GM06990 (cell line): ENCODE data around the gene EMC8.

Source experiments
- DNase-seq: peaks from one replicate; pipeline ENCODE4 v3.0.0-alpha.2; 2011; ENCODE audit not compliant: insufficient read length; ENCODE audit errors: extremely low read depth
- H3K27me3 ChIP-seq: replicated peaks from 2 replicates; pipeline ENCODE4 v1.6.0; 2011; ENCODE audit warnings: low read length; ENCODE audit not compliant: control insufficient read depth, insufficient read depth
- H3K36me3 ChIP-seq: 2 replicates; pipeline ENCODE4 v1.5.1; 2011; ENCODE audit warnings: low read length; ENCODE audit not compliant: control insufficient read depth, insufficient read depth
- H3K4me3 ChIP-seq: replicated peaks from 2 replicates; pipeline ENCODE4 v1.5.1; 2011; ENCODE audit warnings: low read depth, mild to moderate bottlenecking, control low read depth, low read length
- CTCF ChIP-seq: IDR thresholded peaks from 2 replicates; pipeline ENCODE4 v1.5.1; 2011; ENCODE audit warnings: low read length, control low read depth, mild to moderate bottlenecking, inconsistent platforms; ENCODE audit not compliant: insufficient read depth, poor library complexity, severe bottlenecking

EMC8 gene

GRCh38 chr16:85793662-85794298, 5.6 kb downstream of the EMC8 start:
- Histone ChIP-seq H3K4me3 (no peak overlapping the region), H3K27me3 (no peaks in the 10 kb centered on the region), H3K36me3 (peaks cover 7% of the 10 kb centered on the region)
- no peak for DNase-seq
- no peak for TF ChIP-seq CTCF

GRCh38 chr16:85789773-85790172, 9.6 kb downstream of the EMC8 start:
- Histone ChIP-seq H3K36me3 (peaks cover 26% of the 10 kb centered on the region), H3K27me3 (no peaks in the 10 kb centered on the region), H3K4me3 (no peak overlapping the region)
- TF ChIP-seq CTCF = no peak
- no peak for DNase-seq

- no peak for DNase-seq
- H3K36me3 ChIP-seq = peaks cover 26% of the 10 kb centered on the region
- no peaks in the 10 kb centered on the region for H3K27me3 ChIP-seq
- no peak for TF ChIP-seq CTCF
- H3K4me3 ChIP-seq = no peak overlapping the region
These were observed 10.5 kb downstream of the EMC8 start for GRCh38 chr16:85788819-85789218.

- Histone ChIP-seq H3K4me3 (no peak overlapping the region), H3K27me3 (no peaks in the 10 kb centered on the region), H3K36me3 (peaks cover 34% of the 10 kb centered on the region)
- TF ChIP-seq CTCF = no peak
- no peak for DNase-seq
These were observed 13.4 kb downstream of the EMC8 start for GRCh38 chr16:85785927-85786326.

- peaks cover 41% of the 10 kb centered on the region for H3K36me3 ChIP-seq
- DNase-seq = no peak
- H3K4me3 ChIP-seq = no peak overlapping the region
- H3K27me3 ChIP-seq = no peaks in the 10 kb centered on the region
- no peak for TF ChIP-seq CTCF
These were observed 14.5 kb downstream of the EMC8 start for GRCh38 chr16:85784813-85785212.

- no peak for TF ChIP-seq CTCF
- Histone ChIP-seq H3K27me3 (no peaks in the 10 kb centered on the region), H3K4me3 (no peak overlapping the region), H3K36me3 (peaks cover 41% of the 10 kb centered on the region)
- DNase-seq = no peak
These were observed 15.9 kb downstream of the EMC8 start for GRCh38 chr16:85783441-85783840.
